ENCODE results near the gene UHRF2.

UHRF2 gene

DNA sequence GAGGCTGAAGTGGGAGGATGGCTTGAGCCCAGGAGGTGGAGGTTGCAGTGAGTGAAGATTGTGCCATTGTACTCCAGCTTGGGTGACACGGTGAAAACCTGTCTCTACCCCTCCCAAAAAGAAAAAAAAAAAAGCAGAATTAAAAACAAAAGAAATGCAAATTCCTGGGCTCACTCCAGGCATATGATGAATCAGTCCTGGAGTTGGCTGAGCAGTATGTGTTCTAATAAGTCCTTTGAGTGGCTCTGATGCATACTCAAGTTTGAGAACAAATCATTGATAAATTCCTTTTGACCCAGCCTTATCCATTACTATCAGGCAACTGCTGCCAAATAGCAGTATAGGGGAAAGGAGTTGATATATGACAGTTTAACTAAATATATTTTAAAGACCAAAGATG, 28.3 kb downstream of the UHRF2 start:
- intact Hi-C loops (cut with DNase I; ENCODE audit: low total_unique reads): no loop called here
- no peak overlapping the region for H3K4me3 ChIP-seq
- H3K9me3 ChIP-seq: no peaks in the 10 kb centered on the region
- H3K27me3 ChIP-seq: no peaks in the 10 kb centered on the region
- no peak for DNase-seq
- peaks cover 0 to 45% (median 12%) of the 10 kb centered on the region in 4 donors for H3K4me1 ChIP-seq
- H3K27ac ChIP-seq: no peak overlapping the region
- TF ChIP-seq, protein P1, sequence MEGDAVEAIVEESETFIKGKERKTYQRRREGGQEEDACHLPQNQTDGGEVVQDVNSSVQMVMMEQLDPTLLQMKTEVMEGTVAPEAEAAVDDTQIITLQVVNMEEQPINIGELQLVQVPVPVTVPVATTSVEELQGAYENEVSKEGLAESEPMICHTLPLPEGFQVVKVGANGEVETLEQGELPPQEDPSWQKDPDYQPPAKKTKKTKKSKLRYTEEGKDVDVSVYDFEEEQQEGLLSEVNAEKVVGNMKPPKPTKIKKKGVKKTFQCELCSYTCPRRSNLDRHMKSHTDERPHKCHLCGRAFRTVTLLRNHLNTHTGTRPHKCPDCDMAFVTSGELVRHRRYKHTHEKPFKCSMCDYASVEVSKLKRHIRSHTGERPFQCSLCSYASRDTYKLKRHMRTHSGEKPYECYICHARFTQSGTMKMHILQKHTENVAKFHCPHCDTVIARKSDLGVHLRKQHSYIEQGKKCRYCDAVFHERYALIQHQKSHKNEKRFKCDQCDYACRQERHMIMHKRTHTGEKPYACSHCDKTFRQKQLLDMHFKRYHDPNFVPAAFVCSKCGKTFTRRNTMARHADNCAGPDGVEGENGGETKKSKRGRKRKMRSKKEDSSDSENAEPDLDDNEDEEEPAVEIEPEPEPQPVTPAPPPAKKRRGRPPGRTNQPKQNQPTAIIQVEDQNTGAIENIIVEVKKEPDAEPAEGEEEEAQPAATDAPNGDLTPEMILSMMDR (IDR thresholded peaks at IDR 0.05): no peak
- peaks cover 0 to 12% (median 0%) of the 10 kb centered on the region in 3 donors for H3K36me3 ChIP-seq

DNA sequence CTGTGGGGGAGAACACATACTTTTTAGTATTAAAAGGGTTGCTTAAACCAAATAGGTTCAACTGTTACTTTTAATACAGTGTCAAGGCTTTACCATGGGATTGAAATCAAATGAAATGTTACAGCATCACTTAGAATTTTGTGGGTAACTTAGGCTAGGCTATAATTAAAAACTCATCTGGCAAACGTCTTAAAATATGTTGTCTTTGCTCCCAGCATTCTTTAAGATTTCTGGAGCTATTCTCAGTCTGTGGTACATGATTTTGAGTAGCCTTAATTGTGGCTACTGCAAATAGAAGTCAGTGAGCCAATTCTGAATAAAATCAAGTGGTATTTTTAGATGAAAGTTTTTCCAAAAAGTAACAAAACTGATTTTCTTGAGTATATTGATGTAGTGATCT, 30.7 kb downstream of the UHRF2 start:
- intact Hi-C loops (cut with DNase I; ENCODE audit: low total_unique reads): no loop called here
- Histone ChIP-seq H3K9me3 (no peaks in the 10 kb centered on the region), H3K4me3 (no peak overlapping the region), H3K27me3 (no peaks in the 10 kb centered on the region), H3K4me1 (peaks cover 0 to 61% (median 12%) of the 10 kb centered on the region in 4 donors), H3K27ac (no peak overlapping the region), H3K36me3 (peaks cover 0 to 3% (median 0%) of the 10 kb centered on the region in 3 donors)
- TF ChIP-seq, protein P1 (IDR thresholded peaks at IDR 0.05): no peak
- no peak for DNase-seq

GRCh38 chr9:6444128-6444527, 31.1 kb downstream of the UHRF2 start:
- no peaks in the 10 kb centered on the region for H3K27me3 ChIP-seq
- no peak overlapping the region for H3K27ac ChIP-seq
- peaks cover 0 to 64% (median 14%) of the 10 kb centered on the region in 4 donors for H3K4me1 ChIP-seq
- intact Hi-C loops (cut with DNase I; ENCODE audit: low total_unique reads): no loop called here
- no peak overlapping the region for H3K4me3 ChIP-seq
- DNase-seq: no peak
- no peaks in the 10 kb centered on the region for H3K9me3 ChIP-seq
- peaks cover 0 to 3% (median 0%) of the 10 kb centered on the region in 3 donors for H3K36me3 ChIP-seq
- TF ChIP-seq, protein P1 (IDR thresholded peaks at IDR 0.05): no peak

GRCh38 chr9:6449086-6449485, 36.1 kb downstream of the UHRF2 start:
- H3K27ac ChIP-seq: no peak overlapping the region
- intact Hi-C loops (cut with DNase I; ENCODE audit: low total_unique reads): no loop called here
- peaks cover 0 to 3% (median 0%) of the 10 kb centered on the region in 3 donors for H3K36me3 ChIP-seq
- no peak for DNase-seq
- no peaks in the 10 kb centered on the region for H3K9me3 ChIP-seq
- no peaks in the 10 kb centered on the region for H3K27me3 ChIP-seq
- peaks cover 0 to 81% (median 15%) of the 10 kb centered on the region in 4 donors for H3K4me1 ChIP-seq
- no peak overlapping the region for H3K4me3 ChIP-seq
- TF ChIP-seq, protein P1 (IDR thresholded peaks at IDR 0.05): no peak

DNA sequence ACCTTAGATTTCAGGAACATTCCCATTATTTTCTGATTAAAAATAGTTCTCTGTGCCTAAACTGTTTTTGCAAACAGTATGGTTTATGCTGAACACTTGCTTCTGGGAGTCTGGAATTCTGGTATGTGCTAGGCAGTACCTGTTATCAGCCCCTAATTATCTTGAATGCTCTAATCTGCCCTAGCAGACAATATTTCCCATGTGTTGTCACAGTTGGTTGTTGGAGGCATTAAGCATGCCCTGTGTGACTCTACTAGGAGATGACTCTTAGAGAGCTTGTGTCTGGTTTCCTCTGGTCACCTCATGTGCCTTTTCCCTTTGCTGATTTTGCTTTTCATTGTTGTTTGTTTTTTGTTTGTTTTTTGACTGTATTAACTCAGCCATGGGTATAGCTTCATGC, 36.6 kb downstream of the UHRF2 start:
- Histone ChIP-seq H3K4me3 (no peak overlapping the region), H3K27ac (no peak overlapping the region), H3K4me1 (peaks cover 0 to 76% (median 13%) of the 10 kb centered on the region in 4 donors), H3K36me3 (peaks cover 0 to 3% (median 0%) of the 10 kb centered on the region in 3 donors), H3K27me3 (no peaks in the 10 kb centered on the region), H3K9me3 (no peaks in the 10 kb centered on the region)
- no peak for DNase-seq
- intact Hi-C loops (cut with DNase I; ENCODE audit: low total_unique reads): no loop called here
- TF ChIP-seq, protein P1 (IDR thresholded peaks at IDR 0.05): no peak
